Measurements from ENCODE around the gene LRTM1. TPM values are rescaled to one million over a fixed set of nuclear protein-coding genes. Genes with fewer than 3 reads are reported as not detected.

The LRTM1 gene
- total RNA-seq, 1 experiment from 2014 or later, result not detected

GRCh38 chr3:54960701-54961100 is 32.8 kb upstream of the LRTM1 start:
- Histone ChIP-seq H3K9ac (ENCODE audit: low read length) (no peak overlapping the region), H3K4me3 (ENCODE audit: low read length) (no peak overlapping the region), H3K36me3 (ENCODE audit: low read depth, low read length) (no peaks in the 10 kb centered on the region), H3K27ac (ENCODE audit: low read length) (no peak overlapping the region), H3K4me1 (ENCODE audit: insufficient read depth, low read length) (no peaks in the 10 kb centered on the region), H3K9me2 (replicated peaks; ENCODE audit: low read length) (no peaks in the 10 kb centered on the region), H3K4me2 (ENCODE audit: low read length) (no peak overlapping the region), H4K20me1 (ENCODE audit: low read length) (no peaks in the 10 kb centered on the region), H3F3A (ENCODE audit: low read length, unreplicated experiment) (no peaks in the 10 kb centered on the region), H2AFZ (ENCODE audit: low read length) (no peak overlapping the region), H3K27me3 (ENCODE audit: low read length) (peaks cover 9% of the 10 kb centered on the region; the same call in 1 of the 2 replicates), H3K79me2 (ENCODE audit: low read length) (no peaks in the 10 kb centered on the region), H3K9me3 (ENCODE audit: low read length) (no peaks in the 10 kb centered on the region)
- BruUV-seq (replicated peaks), result no TSS peak
- POLR2A ChIA-PET (ENCODE audit: unreplicated experiment), result no interaction called here
- intact Hi-C loops (cut with micrococcal nuclease), result no loop called here
- ATAC-seq (no peak), DNase-seq (no peak)
- TF ChIP-seq EZH2phosphoT487 (IDR thresholded peaks at IDR 0.05; ENCODE audit: borderline replicate concordance, low read length) (no peak), EZH2 (IDR thresholded peaks at IDR 0.05; ENCODE audit: low read length, unreplicated experiment) (no peak), CTCF (conservative IDR thresholded peaks at IDR 0.05; ENCODE audit: low read depth, low read length) (no peak)
- CTCF ChIA-PET, result no interaction called here

- Histone ChIP-seq H3K27me3 (ENCODE audit: low read length) (peaks cover 4% of the 10 kb centered on the region; the same call in 1 of the 2 replicates), H2AFZ (ENCODE audit: low read length) (no peak overlapping the region), H3F3A (ENCODE audit: low read length, unreplicated experiment) (no peaks in the 10 kb centered on the region), H3K27ac (ENCODE audit: low read length) (no peak overlapping the region), H3K79me2 (ENCODE audit: low read length) (no peaks in the 10 kb centered on the region), H3K4me2 (ENCODE audit: low read length) (no peak overlapping the region), H3K36me3 (ENCODE audit: low read depth, low read length) (no peaks in the 10 kb centered on the region), H3K9ac (ENCODE audit: low read length) (no peak overlapping the region), H3K9me3 (ENCODE audit: low read length) (no peaks in the 10 kb centered on the region), H3K4me3 (ENCODE audit: low read length) (no peak overlapping the region), H4K20me1 (ENCODE audit: low read length) (no peaks in the 10 kb centered on the region), H3K9me2 (replicated peaks; ENCODE audit: low read length) (no peaks in the 10 kb centered on the region), H3K4me1 (ENCODE audit: insufficient read depth, low read length) (no peaks in the 10 kb centered on the region)
- DNase-seq (no peak), ATAC-seq (no peak)
- TF ChIP-seq CTCF (conservative IDR thresholded peaks at IDR 0.05; ENCODE audit: low read depth, low read length) (no peak), EZH2phosphoT487 (IDR thresholded peaks at IDR 0.05; ENCODE audit: borderline replicate concordance, low read length) (no peak), EZH2 (IDR thresholded peaks at IDR 0.05; ENCODE audit: low read length, unreplicated experiment) (no peak)
- intact Hi-C loops (cut with micrococcal nuclease), result no loop called here
- ChIA-PET CTCF (no interaction called here), POLR2A (ENCODE audit: unreplicated experiment) (no interaction called here)
- no TSS peak for BruUV-seq (replicated peaks)
Measured at GRCh38 chr3:54960082-54960481, 32.2 kb upstream of the LRTM1 start.

- Histone ChIP-seq H2AFZ (ENCODE audit: low read length) (no peak overlapping the region), H3K79me2 (ENCODE audit: low read length) (no peaks in the 10 kb centered on the region), H3K4me3 (ENCODE audit: low read length) (no peak overlapping the region), H4K20me1 (ENCODE audit: low read length) (no peaks in the 10 kb centered on the region), H3K9ac (ENCODE audit: low read length) (no peak overlapping the region), H3K9me2 (replicated peaks; ENCODE audit: low read length) (no peaks in the 10 kb centered on the region), H3K36me3 (ENCODE audit: low read depth, low read length) (no peaks in the 10 kb centered on the region), H3K4me2 (ENCODE audit: low read length) (no peak overlapping the region), H3K9me3 (ENCODE audit: low read length) (no peaks in the 10 kb centered on the region), H3K4me1 (ENCODE audit: insufficient read depth, low read length) (0 out of 2 replicates have a peak, but pooled peaks cover 5% of the 10 kb centered on the region), H3F3A (ENCODE audit: low read length, unreplicated experiment) (no peaks in the 10 kb centered on the region), H3K27me3 (ENCODE audit: low read length) (peaks cover 4% of the 10 kb centered on the region; the same call in 1 of the 2 replicates), H3K27ac (ENCODE audit: low read length) (no peak overlapping the region)
- BruUV-seq (replicated peaks), result no TSS peak
- ATAC-seq (no peak), DNase-seq (no peak)
- intact Hi-C loops (cut with micrococcal nuclease), result no loop called here
- TF ChIP-seq EZH2 (IDR thresholded peaks at IDR 0.05; ENCODE audit: low read length, unreplicated experiment) (no peak), CTCF (conservative IDR thresholded peaks at IDR 0.05; ENCODE audit: low read depth, low read length) (no peak), EZH2phosphoT487 (IDR thresholded peaks at IDR 0.05; ENCODE audit: borderline replicate concordance, low read length) (no peak)
- POLR2A ChIA-PET (ENCODE audit: unreplicated experiment), result no interaction called here
- CTCF ChIA-PET, result no interaction called here
Measured at GRCh38 chr3:54957711-54958110, 29.9 kb upstream of the LRTM1 start.
